Right hindlimb (tissue), 1 donor: ENCODE data around the gene TLE5.
"Not testable (repeated sequence)": the region's sequence is repeated elsewhere in the genome, so short reads cannot be mapped to it uniquely, and the experiment has no call there.

Experiments used
- DNase-seq: peaks from one replicate; pipeline ENCODE4 v3.0.0-alpha.2; 2018

TLE5 gene

DNA sequence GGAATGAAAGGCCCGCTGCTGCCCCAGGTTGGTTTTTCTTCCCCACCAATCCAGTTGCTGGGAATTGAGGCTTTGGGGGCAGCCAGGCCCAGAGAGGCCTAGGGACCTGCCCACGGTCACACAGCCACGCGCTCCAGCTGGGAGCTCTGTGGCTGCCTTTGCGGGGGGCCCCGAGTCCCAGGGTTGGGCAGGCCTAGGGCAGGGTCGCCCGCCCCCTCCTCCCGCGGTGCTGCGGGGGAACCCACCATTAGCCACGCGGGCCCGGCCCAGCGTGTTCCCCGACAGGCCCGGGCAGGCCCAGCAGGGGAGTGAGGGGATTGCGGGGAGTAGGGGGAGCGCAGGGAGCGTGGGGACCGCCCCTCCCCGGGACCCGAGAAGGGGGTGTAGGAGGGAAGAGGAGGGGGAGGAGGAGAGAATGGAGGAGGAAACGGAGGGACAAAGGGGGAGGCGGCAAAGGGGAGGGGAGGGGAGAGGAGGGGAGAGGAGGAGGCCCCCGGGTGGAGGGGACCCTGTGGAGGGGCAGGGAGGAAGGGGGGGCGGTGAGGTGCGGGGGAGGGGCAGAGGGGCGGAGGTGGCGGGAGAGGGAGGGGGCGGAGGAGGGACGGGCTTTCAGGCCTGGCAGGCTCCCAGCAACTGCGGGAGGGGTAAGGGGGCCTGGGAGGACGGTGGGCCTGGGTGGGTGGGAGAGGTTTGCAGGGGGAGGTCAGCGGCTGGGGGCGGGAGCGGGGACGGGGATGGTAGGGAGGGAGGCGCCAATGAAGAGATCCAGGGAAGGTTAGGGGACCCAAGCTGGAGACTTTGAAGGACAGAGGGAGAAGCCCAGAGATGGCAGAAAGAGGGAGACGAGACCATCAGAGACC lies 20.3 kb downstream of the TLE5 start:
- peak; percentile 69 for DNase-seq

DNA sequence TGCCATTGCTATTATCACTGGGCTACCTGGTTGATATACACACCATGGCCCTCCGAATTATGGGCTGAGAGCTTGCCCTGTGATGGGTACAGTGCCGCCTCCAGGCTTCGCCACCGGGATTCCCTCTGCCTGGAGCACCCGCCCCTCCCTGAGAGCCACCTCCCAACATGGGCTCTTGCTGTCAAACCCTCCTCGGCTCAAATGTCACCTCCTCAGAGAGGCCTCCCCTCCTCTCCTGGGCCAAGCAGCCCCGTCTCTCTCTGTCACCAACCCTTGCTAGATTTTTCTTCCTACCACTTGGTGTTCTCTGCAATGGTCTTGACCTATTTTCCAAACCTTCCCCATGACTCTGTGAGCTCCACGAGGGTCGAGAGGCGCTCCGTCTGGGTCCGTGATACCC lies 21.0 kb downstream of the TLE5 start:
- DNase-seq, result no peak

DNA sequence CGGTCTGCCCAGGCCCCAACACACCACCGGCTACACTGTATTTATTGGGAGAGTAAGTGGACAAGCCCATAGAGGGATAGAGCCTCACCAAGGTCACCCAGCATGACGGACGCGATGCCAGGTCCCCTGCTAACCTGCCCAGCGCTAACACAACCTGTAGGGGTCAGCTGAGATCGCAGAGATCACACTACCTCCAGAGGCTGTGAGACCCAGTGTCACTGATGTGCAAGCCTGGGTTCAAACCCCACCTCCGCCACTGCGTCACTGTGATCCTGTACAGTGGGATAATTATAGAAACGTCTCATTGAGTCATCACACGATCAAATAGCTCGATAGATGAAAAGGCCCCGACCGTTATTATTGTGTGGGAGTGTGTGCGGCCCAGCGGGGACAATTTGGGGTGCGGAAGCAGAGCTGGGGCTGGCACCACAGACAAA lies 22.6 kb downstream of the TLE5 start:
- DNase-seq, result no peak

DNA sequence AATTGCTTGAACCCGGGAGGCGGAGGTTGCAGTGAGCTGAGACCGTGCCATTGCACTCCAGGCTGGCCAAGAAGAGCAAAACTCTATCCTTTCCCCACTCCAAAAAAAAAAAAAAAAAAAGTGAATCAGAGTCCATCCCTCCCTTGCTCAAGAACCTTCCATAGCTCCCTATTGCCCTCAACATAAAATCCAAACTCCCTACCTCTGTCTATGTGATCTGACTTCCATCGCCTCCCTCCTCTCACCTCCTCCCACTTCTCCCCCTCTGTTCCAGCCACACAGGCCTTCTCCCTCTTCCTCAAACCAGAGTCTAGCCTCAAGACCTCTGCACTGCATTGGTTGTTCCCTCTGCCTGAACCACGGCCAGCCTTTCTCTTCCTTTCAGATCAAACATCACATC lies 23.2 kb downstream of the TLE5 start:
- DNase-seq, result no peak

DNA sequence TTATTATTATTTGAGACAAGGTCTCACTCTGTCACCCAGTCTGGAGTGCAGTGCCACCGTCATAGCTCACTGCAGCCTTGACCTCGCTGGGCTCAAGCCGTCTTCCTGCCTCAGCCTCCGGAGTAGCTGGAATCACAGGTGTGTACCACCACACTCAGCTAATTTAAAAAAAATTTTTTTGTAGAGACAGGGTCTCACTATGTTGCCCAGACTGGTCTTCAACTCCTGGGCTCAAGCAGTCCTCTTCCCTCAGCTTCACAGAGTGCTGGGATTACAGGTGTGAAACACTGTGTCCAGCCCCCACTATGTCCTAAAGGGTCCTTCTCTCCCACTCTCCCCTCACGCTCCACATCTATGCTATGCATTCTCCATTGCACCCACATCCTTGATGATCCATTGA lies 24.1 kb downstream of the TLE5 start:
- no peak for DNase-seq

DNA sequence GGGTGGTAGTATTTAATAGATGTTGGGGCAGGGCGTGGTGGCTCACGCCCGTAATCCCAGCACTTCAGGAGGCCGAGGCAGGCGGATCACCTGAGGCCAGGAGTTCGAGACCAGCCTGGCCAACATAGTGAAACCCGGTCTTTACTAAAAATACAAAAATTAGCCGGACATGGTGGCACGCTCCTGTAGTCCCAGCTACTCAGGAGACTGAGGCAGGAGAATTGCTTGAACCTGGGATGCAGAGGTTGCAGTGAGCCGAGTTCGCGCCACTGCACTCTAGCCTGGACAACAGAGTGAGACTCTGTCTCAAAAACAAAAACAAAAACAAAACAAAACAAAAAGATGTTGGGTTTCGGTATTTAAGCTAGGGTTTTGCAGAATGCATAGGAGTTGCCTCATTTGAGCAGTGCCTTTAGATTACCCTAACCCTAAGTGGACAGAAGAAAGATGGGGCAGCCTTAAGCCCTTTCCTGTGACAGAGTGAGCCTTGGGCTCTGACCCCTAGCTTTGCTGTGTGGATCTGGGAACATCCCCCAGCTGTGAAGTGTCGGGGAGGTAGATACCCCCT lies 25.2 kb downstream of the TLE5 start:
- not testable (repeated sequence) for DNase-seq

DNA sequence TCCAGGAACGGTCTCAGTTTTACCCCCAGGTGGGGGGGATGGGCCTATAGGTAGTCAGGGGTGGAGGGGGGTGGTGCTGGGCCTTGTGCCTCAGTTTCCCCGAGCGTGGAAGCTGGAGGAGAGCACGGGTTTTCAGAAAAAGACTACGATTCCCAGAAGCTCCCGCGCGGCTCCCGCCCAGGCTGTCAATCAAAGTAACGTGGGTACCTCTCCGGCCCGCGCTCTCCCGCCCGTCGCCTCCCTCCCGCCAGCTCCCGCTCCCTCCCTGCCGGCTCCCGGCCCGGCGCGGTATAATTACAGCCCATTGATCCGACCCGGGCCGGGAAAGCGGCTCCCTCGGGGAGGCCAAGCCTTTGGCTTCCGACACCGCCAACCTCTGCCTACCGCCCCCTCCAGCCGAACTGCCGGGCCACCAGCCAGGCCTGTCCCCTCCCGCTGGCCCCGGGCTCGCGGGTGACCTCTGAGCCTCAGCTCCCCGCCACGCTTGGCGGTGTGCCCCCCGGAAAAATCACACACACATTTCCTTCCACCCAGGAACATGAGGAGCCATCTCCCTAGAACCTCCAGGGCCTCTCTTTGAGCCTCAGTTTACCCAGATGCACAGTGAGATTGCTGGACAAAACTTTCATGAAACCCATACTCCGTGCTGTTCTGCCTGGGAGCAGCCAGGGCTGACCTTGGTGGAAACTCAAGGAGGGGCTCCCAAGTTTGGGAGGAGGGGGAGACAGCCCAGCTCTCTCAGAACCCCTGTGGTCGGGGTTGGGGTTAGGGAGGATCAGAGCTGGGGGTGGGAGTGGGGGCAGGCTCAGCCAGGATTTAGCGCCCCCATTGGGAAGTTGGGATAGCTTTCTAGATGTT lies 25.9 kb downstream of the TLE5 start:
- peak; percentile 97 for DNase-seq

DNA sequence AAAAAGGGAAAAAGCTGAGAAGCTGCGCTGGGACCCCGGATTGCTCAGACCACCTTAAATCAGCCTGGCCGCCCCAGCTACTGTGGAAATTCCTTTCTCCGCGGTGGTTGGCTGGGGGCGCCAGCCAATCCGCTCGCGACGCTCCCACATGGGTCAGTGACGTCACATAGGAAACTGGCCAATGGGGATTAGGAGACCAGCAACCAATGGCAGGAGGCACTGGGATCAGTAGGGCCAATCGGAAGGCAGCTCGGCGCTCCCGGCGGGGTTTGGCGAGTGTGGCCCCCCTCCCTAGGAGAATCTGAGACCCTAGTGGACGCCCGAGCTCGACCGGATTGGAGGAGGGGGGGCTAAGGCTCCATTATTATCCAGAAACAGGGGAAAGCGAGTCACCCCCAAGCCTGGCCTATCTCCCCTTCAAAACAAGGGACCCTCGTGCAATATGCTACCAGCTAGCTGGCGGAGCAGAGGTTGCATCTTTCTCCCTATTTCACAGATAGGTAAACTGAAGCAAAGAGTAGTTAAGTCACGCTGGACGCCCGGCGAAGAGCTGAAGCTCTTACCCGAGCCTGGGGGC lies 26.7 kb downstream of the TLE5 start:
- peak; percentile 100 for DNase-seq

DNA sequence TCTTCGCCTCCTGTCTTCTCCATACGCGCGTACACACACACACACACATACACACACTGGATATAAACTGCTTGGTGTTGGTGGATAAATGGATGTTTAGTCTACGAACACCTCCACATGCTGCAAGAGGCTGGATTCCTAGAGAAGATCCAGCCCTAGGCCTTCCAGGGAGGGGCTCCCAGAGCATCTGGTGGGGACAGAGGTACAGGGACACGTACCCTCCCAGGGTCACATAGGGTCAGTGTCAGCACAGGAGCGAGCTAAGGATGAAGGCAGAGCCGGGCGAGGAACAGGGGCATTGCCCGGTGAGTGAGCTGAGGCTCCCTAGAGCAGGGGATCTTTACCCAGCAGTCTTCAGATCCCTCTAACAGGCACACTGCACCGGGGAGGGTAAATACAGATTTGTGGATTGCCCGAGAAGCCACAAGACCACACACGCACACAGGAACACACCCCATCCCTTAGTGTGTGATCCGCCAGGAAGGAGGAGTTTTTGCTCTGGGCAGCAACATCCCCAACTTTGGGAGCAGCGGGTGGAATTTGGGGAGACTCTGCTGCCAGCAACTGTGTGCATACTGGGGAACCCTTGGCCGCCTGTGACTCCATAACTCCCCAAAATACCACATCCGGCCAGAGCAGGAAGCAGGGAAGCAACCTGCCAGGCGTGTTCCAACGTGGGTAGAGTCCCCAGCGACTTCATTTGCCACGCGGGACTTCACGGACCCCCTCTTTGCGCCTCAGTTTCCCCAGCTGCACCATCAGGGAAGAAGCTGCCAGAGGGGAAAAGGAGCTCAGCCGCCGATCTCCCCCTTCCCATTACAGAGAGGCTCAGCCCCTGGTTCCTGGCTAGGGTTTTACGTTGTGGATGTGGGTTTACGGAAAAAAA lies 27.4 kb downstream of the TLE5 start:
- peak; percentile 71 for DNase-seq

DNA sequence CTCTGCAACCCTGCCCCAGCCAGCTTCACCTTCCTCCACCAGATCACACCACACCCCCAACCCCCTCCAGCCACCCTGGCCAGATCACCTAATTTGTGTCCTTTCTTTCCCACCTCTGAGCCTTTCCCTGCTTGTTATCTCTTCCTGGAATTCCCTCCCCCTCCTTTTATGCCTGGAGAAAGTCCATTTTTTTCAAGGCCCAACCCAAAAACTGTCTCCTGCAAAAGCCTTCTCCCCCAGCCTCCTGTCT lies 28.0 kb downstream of the TLE5 start:
- DNase-seq, result no peak

DNA sequence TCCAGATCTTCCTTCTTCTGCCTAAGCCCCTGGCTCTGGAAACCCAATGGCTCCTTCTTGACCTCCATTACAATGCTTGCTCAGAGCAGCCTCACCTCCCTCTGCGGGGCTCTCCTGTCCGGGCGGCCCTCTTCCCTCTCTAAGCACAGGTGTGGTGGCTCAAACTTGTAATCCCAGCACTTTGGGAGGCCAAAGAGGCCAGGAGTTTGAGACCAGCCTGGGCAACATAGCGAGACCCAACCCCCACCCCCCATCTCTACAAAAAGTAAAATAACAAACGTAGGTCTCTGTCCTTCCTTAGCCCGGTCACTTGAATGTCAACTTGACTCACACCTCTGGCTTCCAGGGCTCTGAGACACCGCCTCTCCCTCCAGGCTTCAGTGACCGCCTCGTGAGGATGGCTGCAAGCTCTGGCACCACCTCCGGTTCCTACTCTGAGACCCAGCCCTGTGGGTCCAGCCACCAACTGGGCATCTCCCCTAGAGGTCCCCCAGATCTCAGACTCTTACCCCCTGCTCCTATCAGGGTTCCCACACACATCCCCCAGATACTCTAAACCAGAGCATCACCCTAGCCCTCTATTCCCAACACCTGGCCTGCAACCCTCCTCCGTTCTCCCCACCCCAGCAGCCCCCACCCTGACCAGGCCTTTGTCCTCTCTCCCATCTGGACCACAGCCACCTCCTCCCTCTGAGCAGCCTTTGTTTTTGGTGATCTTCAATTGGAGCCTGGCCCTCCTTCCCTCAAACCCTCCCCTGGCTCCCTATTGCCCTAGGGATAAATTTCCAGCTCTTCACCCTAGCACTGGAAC lies 28.5 kb downstream of the TLE5 start:
- DNase-seq, result no peak

DNA sequence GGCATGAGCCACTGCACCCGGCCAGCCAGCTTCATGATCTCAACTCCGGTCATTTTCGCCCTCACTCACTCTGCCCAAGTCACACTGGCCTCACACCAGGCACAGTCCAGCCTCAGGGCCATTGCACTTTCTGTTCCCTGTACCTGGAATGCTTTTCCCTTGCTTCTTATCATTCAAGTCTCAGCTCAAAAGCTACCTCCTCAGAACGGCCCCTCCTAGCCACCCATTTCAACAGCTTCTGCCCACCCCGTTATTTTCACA lies 30.8 kb downstream of the TLE5 start:
- DNase-seq, result no peak

DNA sequence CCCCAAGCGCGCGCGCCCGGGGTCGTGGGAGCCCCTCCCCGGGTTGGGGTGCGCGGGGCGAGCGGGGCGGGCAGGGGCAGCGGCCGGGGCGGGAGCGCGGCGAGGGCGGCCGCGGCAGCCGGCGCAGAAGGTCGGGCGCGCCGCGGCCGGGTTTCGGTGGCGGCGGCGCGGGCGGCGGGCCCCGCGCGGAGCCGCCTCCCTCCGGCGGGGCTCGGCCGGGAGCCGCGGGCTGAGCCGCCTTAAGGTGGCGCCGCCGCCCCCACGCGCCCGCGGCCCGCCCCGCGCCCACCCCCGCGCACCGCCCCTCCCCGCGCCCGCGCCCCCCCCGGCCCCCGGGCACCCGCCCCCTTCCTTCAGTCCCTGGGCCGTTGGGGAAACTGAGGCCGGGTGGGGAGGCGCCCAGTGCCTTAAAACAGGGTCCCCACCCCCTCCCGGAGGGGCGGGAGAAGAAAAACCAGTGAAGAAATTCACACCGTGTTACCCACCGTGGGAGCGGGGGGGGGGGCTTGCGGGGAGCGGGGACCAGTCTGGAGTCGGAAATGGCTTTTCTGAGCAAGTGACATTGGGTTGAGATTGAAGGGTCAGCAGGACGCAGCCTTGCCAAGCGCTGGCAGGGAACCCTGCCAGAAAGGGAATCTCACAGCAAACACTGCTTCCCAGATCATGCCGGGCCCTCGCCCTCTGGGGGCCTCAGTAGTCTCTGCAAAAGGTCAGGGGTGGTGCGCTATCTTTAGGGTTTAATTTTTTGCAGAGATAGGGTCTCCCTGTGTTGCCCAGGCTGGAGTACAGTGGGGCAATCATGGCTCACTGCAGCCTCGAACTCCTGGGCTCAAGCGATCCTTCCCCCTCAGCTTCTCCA lies 33.0 kb downstream of the TLE5 start, which contains the start of gene TLE2:
TLE2 (minus strand) TSS at position 216 of the 859 bp plus-strand sequence. CDS start 376 bp downstream, outside the sequence.
- DNase-seq, result no peak

DNA sequence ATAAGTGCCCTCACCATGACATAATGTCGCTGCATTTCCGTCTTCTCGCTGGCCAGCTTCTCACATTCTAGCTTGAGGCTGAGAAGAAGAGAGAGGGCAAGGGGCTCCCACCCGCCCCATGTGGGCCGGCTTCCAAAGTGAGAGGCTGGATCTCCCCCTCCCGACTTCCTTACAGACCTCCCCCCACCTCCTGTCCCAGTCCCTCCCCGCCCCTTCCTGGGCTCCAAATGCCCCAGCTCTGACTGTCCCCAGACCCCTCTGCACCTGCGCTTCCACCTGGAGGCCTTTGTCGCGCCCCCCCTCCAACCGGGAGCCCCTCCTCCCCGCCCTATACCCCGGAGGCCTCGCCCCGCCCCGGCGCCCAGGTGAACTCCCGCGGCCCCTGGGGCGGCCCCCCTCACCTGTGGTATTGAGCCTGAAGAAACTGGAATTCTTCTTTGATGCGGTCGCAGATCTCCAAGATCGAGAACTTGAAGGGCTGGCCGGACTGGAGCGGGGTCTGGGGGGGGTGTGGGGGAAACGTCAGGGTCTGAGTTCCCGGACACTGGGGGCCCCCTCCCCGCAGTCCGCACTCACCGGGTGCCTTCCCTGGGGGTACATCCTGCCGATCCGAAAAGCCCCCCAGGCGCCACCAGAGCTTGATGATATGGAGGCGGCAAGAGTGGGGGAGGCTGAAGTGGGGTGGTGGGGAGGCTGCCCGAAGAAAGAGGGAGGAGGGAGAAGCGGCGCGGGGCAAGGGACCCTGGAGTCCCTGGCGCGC lies 33.8 kb downstream of the TLE5 start:
- no peak for DNase-seq

DNA sequence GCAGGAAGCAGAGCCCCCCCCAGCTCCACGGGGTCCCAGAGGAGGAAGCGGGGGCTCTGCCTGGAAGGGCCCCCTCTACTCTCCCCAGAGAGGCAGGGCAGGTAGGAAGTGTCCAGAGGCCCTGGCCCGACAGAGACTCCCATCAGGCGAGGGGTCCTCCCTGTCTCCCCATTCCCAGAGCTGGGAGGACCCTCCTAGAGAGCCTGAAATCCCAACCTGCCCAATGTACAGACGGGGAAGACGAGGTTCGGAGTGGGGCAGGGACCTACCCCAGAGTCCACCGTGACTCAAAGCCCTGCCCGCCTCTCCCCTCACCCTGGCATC lies 34.4 kb downstream of the TLE5 start:
- DNase-seq, result no peak

DNA sequence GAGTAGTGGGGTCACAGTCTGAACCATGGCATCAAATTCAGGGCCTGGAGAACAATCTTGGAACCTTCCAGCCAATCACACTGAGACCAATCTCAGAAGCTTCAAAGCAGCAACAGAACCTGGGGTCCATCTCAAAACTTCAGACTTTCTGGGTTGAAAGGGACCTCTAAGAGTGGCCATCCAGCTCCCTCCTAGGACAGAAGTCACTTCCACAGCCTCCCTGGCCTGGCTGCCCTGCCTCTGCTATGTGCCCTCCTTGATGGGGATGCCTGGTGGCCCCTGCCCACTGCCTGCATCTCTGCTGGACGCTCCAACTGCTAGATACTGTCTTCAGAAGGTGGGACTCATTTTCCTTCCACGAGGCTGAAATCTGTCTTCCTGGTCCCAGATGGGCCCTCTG lies 35.0 kb downstream of the TLE5 start:
- DNase-seq, result no peak

DNA sequence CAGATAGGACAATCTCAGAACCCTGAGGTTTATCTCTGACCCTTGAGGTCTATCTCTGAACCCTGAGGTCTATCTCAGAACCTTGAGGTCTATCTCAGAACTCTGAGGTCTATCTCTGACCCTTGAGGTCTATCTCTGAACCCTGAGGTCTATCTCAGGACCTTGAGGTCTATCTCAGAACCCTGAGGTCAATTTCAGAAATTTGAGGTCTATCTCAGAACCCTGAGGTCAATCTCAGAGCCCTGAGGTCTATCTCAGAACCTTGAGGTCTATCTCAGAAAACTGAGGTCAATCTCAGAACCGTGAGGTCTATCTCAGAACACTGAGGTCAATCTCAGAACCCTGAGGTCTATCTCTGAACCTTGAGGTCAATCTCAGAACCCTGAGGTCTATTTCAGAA lies 35.5 kb downstream of the TLE5 start:
- no peak for DNase-seq

DNA sequence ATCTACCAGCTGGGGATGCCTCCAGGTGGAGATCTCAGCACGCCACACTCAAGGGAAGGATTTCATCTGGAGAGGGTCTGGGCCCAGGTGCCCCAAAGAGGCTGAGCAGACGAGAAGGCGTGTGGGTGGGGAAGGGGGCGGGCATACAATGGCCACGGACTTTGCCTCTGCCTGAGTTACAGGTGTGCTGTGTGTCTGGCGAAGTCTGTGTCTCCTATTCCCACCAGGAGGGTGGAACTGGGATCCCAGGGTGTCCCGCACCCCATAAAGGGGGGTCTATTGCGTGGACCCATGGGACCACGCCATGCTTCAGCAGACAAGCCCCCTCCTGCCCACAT lies 36.8 kb downstream of the TLE5 start:
- DNase-seq, result no peak

DNA sequence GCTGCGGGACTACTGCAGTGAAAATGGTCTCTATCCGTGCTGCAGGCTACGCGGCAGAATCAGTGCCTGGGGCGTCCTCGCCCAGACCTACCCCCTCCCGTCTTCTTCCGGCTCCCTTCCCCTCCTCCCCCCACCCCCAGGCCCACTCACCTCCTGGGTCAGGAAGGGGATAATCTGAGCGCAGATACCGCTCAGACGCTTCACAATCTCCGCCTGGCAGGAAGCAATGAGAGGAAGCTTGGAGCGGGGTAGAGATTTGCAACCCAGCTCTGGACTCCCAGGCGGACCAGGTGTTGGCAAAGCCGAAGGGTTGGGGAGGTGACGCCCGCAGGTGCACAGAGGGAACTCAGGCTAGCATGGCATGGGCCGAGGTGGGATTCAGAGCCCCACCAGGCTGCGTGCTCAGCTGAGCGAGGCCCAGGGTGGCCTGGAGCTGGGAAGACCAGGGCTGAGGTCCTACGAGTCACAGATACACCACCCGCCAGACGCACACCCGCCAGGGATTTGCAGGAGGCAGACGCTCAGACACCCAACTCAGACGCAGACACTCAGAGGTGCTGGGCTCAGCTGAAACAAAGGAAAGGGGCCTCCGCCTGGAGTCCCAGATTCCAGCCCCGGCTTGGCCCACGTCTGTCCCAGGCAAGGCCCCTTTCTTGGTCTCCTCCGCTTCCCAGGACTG lies 37.3 kb downstream of the TLE5 start:
- no peak for DNase-seq

DNA sequence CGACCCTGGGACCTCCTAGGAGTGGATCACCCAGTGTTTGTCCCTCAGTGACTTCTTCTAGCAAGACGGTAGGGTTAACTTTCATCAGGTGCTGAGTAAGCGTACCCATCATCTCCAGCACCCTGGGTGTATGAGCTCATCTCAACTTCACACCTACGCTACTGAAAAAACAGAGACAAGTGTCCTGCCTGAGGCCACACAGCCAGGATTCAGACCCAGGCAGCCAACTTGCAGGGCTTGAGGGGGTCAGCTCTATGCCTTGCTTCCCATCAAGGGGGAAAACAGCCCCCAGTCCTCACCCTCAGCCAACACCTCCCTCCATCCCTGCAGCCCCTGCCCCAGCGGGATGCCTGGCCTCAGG lies 37.8 kb downstream of the TLE5 start:
- no peak for DNase-seq
